H1 (cell line): ENCODE data around the gene IL10. TPM values are rescaled to one million over a fixed set of nuclear protein-coding genes. Genes with fewer than 3 reads are reported as not detected.

Source experiments
- CTCF ChIA-PET: fragments of 300-600 bp; sonication (Branson Sonifier 250); formaldehyde crosslinking; loops from one replicate; lab custom pipeline; 2021; ENCODE audit not compliant: partially characterized antibody; lab: Charles Lee
- POLR2A ChIA-PET: fragments of 300-600 bp; sonication (Branson Sonifier 250); formaldehyde crosslinking; loops from one replicate; lab custom pipeline; 2021; ENCODE audit warnings: inconsistent platforms; ENCODE audit not compliant: partially characterized antibody; lab: Charles Lee
- DNase-seq, 2 experiments: peaks; one replicate each; pipeline versions ENCODE4 v3.0.0 to v3.0.0-alpha.2; 2010 to 2022; ENCODE audit warnings: low spot score in 2 of 2, low read depth in 1 of 2, mixed read lengths in 1 of 2
- FAIRE-seq: peaks from 2 replicates; lab custom pipeline; 2011; peaks lifted over from hg19 to GRCh38; lab: Jason Lieb, UNC
- H2AFZ ChIP-seq: 2 replicates; pipeline ENCODE4 v1.8.1; 2012; ENCODE audit warnings: low read length, inconsistent platforms
- H2AK5ac ChIP-seq: 2 replicates; pipeline ENCODE4 v1.6.1; 2013; ENCODE audit warnings: low read depth, low read length
- H2BK120ac ChIP-seq: replicated peaks from 2 replicates; pipeline ENCODE3; 2013; ENCODE audit warnings: low read depth, low read length, inconsistent platforms
- H2BK12ac ChIP-seq: 2 replicates; pipeline ENCODE4 v1.6.1; 2013; ENCODE audit warnings: low read depth, low read length
- H2BK15ac ChIP-seq: 2 replicates; pipeline ENCODE4 v1.6.1; 2013; ENCODE audit warnings: low read length
- H2BK20ac ChIP-seq: 2 replicates; pipeline ENCODE4 v1.6.1; 2013; ENCODE audit warnings: low read length
- H2BK5ac ChIP-seq: 2 replicates; pipeline ENCODE4 v1.6.1; 2013; ENCODE audit warnings: low read depth, low read length
- H3K14ac ChIP-seq: 2 replicates; pipeline ENCODE4 v1.6.1; 2013; ENCODE audit warnings: inconsistent platforms; ENCODE audit not compliant: insufficient read length
- H3K18ac ChIP-seq: 2 replicates; pipeline ENCODE4 v1.6.1; 2013; ENCODE audit warnings: low read length; ENCODE audit errors: extremely low read depth
- H3K23ac ChIP-seq: 2 replicates; pipeline ENCODE4 v1.6.1; 2013; ENCODE audit warnings: inconsistent platforms; ENCODE audit not compliant: insufficient read length
- H3K23me2 ChIP-seq: 2 replicates; pipeline ENCODE4 v1.6.1; 2013; ENCODE audit warnings: low read depth, low read length
- H3K27ac ChIP-seq: 2 replicates; pipeline ENCODE4 v1.6.1; 2011; ENCODE audit warnings: low read depth, low read length, inconsistent platforms
- H3K27me3 ChIP-seq, 4 experiments: replicated peaks in 1 of 4; 1 replicate in 1 of 4; 2 replicates in 3 of 4; pipeline versions ENCODE4 v1.6.1 to v1.8.1; 2011 to 2013; ENCODE audit warnings: low read length in 3 of 4, mild to moderate bottlenecking in 3 of 4, inconsistent platforms in 2 of 4, mixed read lengths in 2 of 4, moderate library complexity in 1 of 4; ENCODE audit not compliant: control insufficient read depth in 3 of 4, insufficient read depth in 3 of 4; ENCODE audit errors: extremely low read depth in 1 of 4
- H3K36me3 ChIP-seq, 4 experiments: 2 replicates each; pipeline versions ENCODE4 v1.6.1 to v1.8.1; 2011 to 2013; ENCODE audit warnings: mild to moderate bottlenecking in 4 of 4, low read length in 3 of 4, moderate library complexity in 2 of 4, control low read depth in 1 of 4, inconsistent platforms in 1 of 4; ENCODE audit not compliant: insufficient read depth in 4 of 4, control insufficient read depth in 2 of 4
- H3K4ac ChIP-seq: replicated peaks from 2 replicates; pipeline ENCODE3; 2013; ENCODE audit warnings: low read length, low read depth, mixed read lengths, inconsistent platforms; ENCODE audit not compliant: insufficient read length
- H3K4me1 ChIP-seq, 4 experiments: replicated peaks in 1 of 4; 1 replicate in 1 of 4; 2 replicates in 3 of 4; pipeline versions ENCODE4 v1.6.1 to v1.8.1; 2011 to 2013; ENCODE audit warnings: low read length in 3 of 4, inconsistent platforms in 2 of 4, mixed read lengths in 1 of 4; ENCODE audit not compliant: insufficient read depth in 4 of 4, control insufficient read depth in 3 of 4
- H3K4me2 ChIP-seq, 2 experiments: 2 replicates each; pipeline versions ENCODE4 v1.6.1 to v1.8.1; 2011 to 2013; ENCODE audit warnings: low read depth in 2 of 2, low read length in 2 of 2, control low read depth in 1 of 2, inconsistent platforms in 1 of 2, mild to moderate bottlenecking in 1 of 2; ENCODE audit not compliant: insufficient read depth in 1 of 2
- H3K4me3 ChIP-seq, 4 experiments: fragments of 200-600, 300-600 bp in 1 of 4; sonication (generic), shearing (Covaris generic), sonication (Bioruptor Twin) in 1 of 4; 2 replicates each; pipeline versions ENCODE4 v1.5.1 to v1.8.1; 2011 to 2016; ENCODE audit warnings: low read length in 4 of 4, low read depth in 3 of 4, control low read depth in 2 of 4, inconsistent platforms in 2 of 4, mild to moderate bottlenecking in 2 of 4, mixed read lengths in 1 of 4, moderate library complexity in 1 of 4; ENCODE audit not compliant: insufficient read depth in 2 of 4; ENCODE audit errors: extremely low read depth in 1 of 4
- H3K56ac ChIP-seq: replicated peaks from 2 replicates; pipeline ENCODE3; 2013; ENCODE audit warnings: low read depth, mild to moderate bottlenecking, mixed read lengths, low read length, inconsistent platforms; ENCODE audit not compliant: insufficient read length
- H3K79me1 ChIP-seq: 2 replicates; pipeline ENCODE4 v1.6.1; 2013; ENCODE audit warnings: low read depth, low read length, control low read depth
- H3K79me2 ChIP-seq, 2 experiments: 2 replicates each; pipeline versions ENCODE4 v1.6.1 to v1.8.1; 2012 to 2013; ENCODE audit warnings: low read length in 2 of 2, mild to moderate bottlenecking in 2 of 2, inconsistent platforms in 1 of 2; ENCODE audit not compliant: insufficient read depth in 2 of 2, control insufficient read depth in 1 of 2
- H3K9ac ChIP-seq, 4 experiments: replicated peaks in 1 of 4; 1 replicate in 1 of 4; 2 replicates in 3 of 4; pipeline versions ENCODE4 v1.6.1 to v1.8.1; 2011 to 2013; ENCODE audit warnings: low read depth in 3 of 4, low read length in 3 of 4, control low read depth in 2 of 4, mild to moderate bottlenecking in 2 of 4, moderate library complexity in 2 of 4, inconsistent platforms in 1 of 4; ENCODE audit errors: extremely low read depth in 1 of 4
- H3K9me3 ChIP-seq, 2 experiments: 2 replicates each; pipeline versions ENCODE4 v1.6.1 to v1.8.1; 2012 to 2013; ENCODE audit warnings: mild to moderate bottlenecking in 2 of 2, moderate library complexity in 2 of 2, control low read depth in 1 of 2, inconsistent platforms in 1 of 2, low read depth in 1 of 2, low read length in 1 of 2, mixed read lengths in 1 of 2; ENCODE audit not compliant: insufficient read depth in 2 of 2
- H4K20me1 ChIP-seq, 2 experiments: replicated peaks in 1 of 2; 2 replicates each; pipeline versions ENCODE3 to v1.8.1; 2011 to 2013; ENCODE audit warnings: inconsistent platforms in 2 of 2, low read length in 2 of 2, mild to moderate bottlenecking in 1 of 2; ENCODE audit not compliant: insufficient read depth in 2 of 2, control insufficient read depth in 1 of 2
- H4K5ac ChIP-seq: 2 replicates; pipeline ENCODE4 v1.6.1; 2013; ENCODE audit warnings: low read length, low read depth, mixed read lengths, inconsistent platforms; ENCODE audit not compliant: insufficient read length
- H4K8ac ChIP-seq: 2 replicates; pipeline ENCODE4 v1.8.0; 2013; ENCODE audit warnings: mild to moderate bottlenecking, moderate library complexity, low read length, inconsistent platforms; ENCODE audit not compliant: insufficient read depth; ENCODE audit errors: extremely low read depth
- H4K91ac ChIP-seq: replicated peaks from 2 replicates; pipeline ENCODE3; 2013; ENCODE audit warnings: low read length, mixed read lengths, inconsistent platforms; ENCODE audit not compliant: insufficient read length
- CREB1 ChIP-seq: IDR thresholded peaks from 2 replicates; pipeline ENCODE4 v1.6.1; 2012; ENCODE audit warnings: inconsistent platforms
- JUND ChIP-seq: IDR thresholded peaks from 2 replicates; pipeline ENCODE4 v1.6.1; 2011; ENCODE audit warnings: mild to moderate bottlenecking, improper control_type of control experiment, low read length
- RAD21 ChIP-seq, 2 experiments: IDR thresholded peaks in 1 of 2; conservative IDR thresholded peaks in 1 of 2; 2 replicates each; pipeline ENCODE4 v1.6.1; 2011; ENCODE audit warnings: low read depth in 2 of 2, low read length in 2 of 2, improper control_type of control experiment in 1 of 2, inconsistent platforms in 1 of 2, mild to moderate bottlenecking in 1 of 2, moderate library complexity in 1 of 2
- WGBS, 2 experiments: shearing (Covaris generic) in 1 of 2; methylation state at CpG; one replicate each; pipeline versions ENCODE4 v1.1.6 to v1.1.7; 2013 to 2015; ENCODE audit warnings: low lambda C conversion rate in 2 of 2, mixed read lengths in 2 of 2, inconsistent platforms in 1 of 2, low coverage in 1 of 2, missing lambda C conversion rate in 1 of 2; ENCODE audit not compliant: insufficient replicate concordance in 2 of 2, insufficient coverage in 1 of 2, insufficient read length in 1 of 2; ENCODE audit errors: extremely low coverage in 1 of 2, missing lambda C conversion rate in 1 of 2; 5-methylcytosine and 5-hydroxymethylcytosine counted together
- polyA plus RNA-seq, 7 experiments: library from polyadenylated mRNA; depleted of rRNA in 3 of 7; stranded (reverse) in 5 of 7; unstranded in 2 of 7; fragments of >200 nt in 5 of 7; fragments of 200-250 nt in 2 of 7; gene quantifications; 1 replicate in 5 of 7; 2 replicates in 1 of 7; 4 replicates in 1 of 7; pipeline versions ENCODE4 v1.2.1 to v1.2.3, GENCODE V29; 2011 to 2013; ENCODE audit warnings: missing spikeins in 2 of 7, mixed read lengths in 2 of 7
- total RNA-seq: library from RNA; stranded (reverse); fragmentation: NEBNext Ultra II Directional; extraction: Animal tissue kit (Norgen Biotek cat#: 25700); gene quantifications from 2 replicates; pipeline ENCODE4 v1.2.1, GENCODE V29; 2021
- TF ChIP-seq, protein P1 (sequence below), 3 experiments: IDR thresholded peaks; 1 replicate in 2 of 3; 2 replicates in 1 of 3; pipeline versions ENCODE4 v1.5.1 to v1.6.1; 2011; ENCODE audit warnings: low read length in 3 of 3, mild to moderate bottlenecking in 3 of 3, inconsistent platforms in 2 of 3, low read depth in 1 of 3, moderate library complexity in 1 of 3; ENCODE audit not compliant: insufficient read depth in 1 of 3; ENCODE audit errors: control extremely low read depth in 1 of 3
- TF ChIP-seq, protein P2 (sequence below): IDR thresholded peaks from 2 replicates; pipeline ENCODE4 v1.6.1; 2011; ENCODE audit warnings: low read depth, mild to moderate bottlenecking, low read length; ENCODE audit not compliant: insufficient read depth

IL10 gene
- total and polyA plus RNA-seq, 2 of the 8 experiments (the other 6 are each of a cell fraction or from before 2014, with no cell fraction given) = not detected

DNA sequence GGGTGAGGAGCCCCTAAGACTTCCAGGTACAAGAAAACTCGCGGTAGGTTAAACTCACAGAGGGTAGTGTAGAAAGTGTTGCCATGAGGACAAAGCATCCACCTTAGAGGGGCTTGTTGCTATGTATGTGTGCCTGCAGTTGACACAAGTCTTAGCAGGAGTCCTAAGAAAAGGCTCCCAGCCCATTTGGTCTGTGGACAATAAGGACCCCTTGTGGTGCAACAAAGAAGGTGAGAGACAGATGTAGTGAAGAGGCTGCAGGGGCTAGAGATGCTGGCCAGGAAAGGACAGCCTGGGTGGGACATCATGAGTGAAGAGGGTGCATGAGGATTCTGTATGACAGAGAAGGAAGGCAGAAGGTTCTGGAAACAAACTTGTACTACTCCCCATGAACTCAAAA is 36.3 kb upstream of the IL10 start:
- Histone ChIP-seq H2BK5ac (no peak overlapping the region), H3K9me3 (peaks cover 0 to 5% of the 10 kb centered on the region in 2 experiments; a peak in 1 of 4 replicates), H3K56ac (no peak overlapping the region), H3K4me2 (no peak overlapping the region), H3K27me3 (no peaks in the 10 kb centered on the region), H2AFZ (no peak overlapping the region), H4K5ac (no peak overlapping the region), H3K18ac (no peak overlapping the region), H4K20me1 (no peaks in the 10 kb centered on the region), H2BK12ac (no peak overlapping the region), H3K4ac (no peak overlapping the region), H3K14ac (no peak overlapping the region), H3K27ac (no peak overlapping the region), H2BK20ac (no peak overlapping the region), H3K36me3 (no peaks in the 10 kb centered on the region), H2BK15ac (no peak overlapping the region), H3K9ac (no peak overlapping the region), H2AK5ac (no peak overlapping the region), H3K23ac (no peak overlapping the region), H4K8ac (no peak overlapping the region), H3K79me1 (no peaks in the 10 kb centered on the region), H3K4me1 (no peaks in the 10 kb centered on the region), H3K23me2 (no peaks in the 10 kb centered on the region), H3K79me2 (no peaks in the 10 kb centered on the region), H3K4me3 (no peak overlapping the region), H4K91ac (no peak overlapping the region), H2BK120ac (no peak overlapping the region)
- whole genome bisulfite sequencing, 2 experiments = 83% methylated on average over 2 of the region's 2 CpGs; no CpG with 5 or more reads in 1 of the 2 experiments
- CTCF ChIA-PET = interaction anchor here (0.7 to 5.9 kb wide), 38 partner anchors 10 to 337 kb away, joined by 3 to 57 read pairs (median 5); partner anchors contain the start of gene IL19
- TF ChIP-seq RAD21 (IDR thresholded peaks at IDR 0.05 in 1 of 2, conservative IDR thresholded peaks at IDR 0.05 in 1 of 2; ENCODE audit: low read depth in 2 of 2, low read length in 2 of 2) = peak; percentile 62 to 73
- no peak for TF ChIP-seq JUND
- TF ChIP-seq, protein P1, sequence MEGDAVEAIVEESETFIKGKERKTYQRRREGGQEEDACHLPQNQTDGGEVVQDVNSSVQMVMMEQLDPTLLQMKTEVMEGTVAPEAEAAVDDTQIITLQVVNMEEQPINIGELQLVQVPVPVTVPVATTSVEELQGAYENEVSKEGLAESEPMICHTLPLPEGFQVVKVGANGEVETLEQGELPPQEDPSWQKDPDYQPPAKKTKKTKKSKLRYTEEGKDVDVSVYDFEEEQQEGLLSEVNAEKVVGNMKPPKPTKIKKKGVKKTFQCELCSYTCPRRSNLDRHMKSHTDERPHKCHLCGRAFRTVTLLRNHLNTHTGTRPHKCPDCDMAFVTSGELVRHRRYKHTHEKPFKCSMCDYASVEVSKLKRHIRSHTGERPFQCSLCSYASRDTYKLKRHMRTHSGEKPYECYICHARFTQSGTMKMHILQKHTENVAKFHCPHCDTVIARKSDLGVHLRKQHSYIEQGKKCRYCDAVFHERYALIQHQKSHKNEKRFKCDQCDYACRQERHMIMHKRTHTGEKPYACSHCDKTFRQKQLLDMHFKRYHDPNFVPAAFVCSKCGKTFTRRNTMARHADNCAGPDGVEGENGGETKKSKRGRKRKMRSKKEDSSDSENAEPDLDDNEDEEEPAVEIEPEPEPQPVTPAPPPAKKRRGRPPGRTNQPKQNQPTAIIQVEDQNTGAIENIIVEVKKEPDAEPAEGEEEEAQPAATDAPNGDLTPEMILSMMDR (IDR thresholded peaks at IDR 0.05; ENCODE audit: control extremely low read depth in 1 of 3, insufficient read depth in 1 of 3, low read depth in 1 of 3, low read length in 3 of 3) = peak; percentile 6 to 53 (median 44)
- TF ChIP-seq, protein P2, sequence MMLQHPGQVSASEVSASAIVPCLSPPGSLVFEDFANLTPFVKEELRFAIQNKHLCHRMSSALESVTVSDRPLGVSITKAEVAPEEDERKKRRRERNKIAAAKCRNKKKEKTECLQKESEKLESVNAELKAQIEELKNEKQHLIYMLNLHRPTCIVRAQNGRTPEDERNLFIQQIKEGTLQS = no peak
- TF ChIP-seq CREB1 = no peak
- POLR2A ChIA-PET = no interaction called here
- DNase-seq (no peak), FAIRE-seq (no peak)
